ENCODE data around the gene PRKAG2.

The PRKAG2 gene

DNA sequence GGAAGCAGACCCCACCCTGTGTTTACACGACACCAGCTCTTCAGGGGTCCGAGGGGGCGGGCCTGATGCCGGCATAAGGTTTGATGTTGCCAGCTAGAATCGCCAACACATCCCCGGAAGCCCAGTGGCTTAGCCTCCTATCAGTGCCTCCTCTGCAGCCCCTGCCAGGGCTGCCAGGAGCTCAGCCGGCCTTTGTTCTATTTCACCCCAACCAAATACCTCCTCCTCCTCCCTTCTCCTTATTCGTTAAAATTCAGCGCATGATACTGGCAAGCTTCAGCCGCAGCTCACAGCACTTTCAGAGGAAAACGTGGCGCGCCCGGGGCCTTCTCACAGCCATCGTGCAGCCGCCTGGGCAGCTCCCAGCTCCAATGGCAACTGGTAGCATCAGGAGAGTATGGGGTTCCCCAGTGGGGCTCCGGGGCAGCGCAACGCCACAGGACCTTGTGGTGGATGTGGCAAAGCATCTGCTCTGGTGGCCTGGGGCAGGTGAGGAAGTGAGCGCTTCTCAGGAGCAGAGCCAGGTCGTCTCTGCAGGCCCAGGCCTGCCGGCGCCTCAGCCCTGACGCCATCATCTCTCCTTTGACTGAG lies 180.9 kb downstream of the PRKAG2 start:
- ATAC-seq = no peak
- Mint-ChIP-seq H3K9me3 (no peaks in the 10 kb centered on the region), H3K4me3 (no peak overlapping the region), H3K27me3 (no peaks in the 10 kb centered on the region), H3K4me1 (peaks cover 43% of the 10 kb centered on the region), H3K27ac (no peak overlapping the region), H3K36me3 (peaks cover 24% of the 10 kb centered on the region)

DNA sequence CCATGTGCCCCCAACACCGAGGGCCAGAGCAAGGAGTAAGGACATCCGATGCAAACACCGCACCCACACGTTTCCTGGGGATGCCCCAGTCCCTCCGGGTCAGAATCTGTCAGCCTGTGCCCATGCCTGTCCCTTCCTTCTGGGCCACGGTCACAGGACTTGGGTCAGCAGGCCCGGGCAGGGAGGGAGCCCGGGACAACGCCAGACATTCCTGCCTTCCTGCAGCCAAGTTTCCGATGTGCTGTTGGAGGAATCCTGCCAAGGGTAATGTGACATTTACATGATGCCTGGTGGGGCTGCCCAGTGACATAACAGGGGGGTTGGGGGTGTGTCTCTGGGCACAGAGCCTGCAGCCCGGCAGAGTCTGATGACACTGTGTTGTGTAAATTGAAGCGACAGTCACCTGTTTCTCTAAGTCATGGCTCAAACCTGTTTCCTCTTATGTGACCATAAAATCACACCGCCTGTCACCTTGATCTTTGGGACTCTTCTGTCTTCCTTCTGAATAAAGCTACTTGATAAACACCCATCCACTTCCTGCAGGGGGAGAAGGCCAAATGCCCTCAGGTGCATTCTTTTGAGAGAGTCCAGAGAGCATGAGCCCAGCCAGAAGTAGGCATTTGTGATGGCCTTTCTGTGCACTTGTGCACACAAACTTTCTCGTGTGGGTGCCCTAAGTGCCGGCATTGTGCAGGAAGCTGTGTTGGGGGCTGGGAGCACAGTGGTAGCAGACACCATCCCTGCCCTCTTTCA lies 181.9 kb downstream of the PRKAG2 start:
- Mint-ChIP-seq H3K36me3 (peaks cover 22% of the 10 kb centered on the region), H3K4me1 (peaks cover 42% of the 10 kb centered on the region), H3K9me3 (no peaks in the 10 kb centered on the region), H3K4me3 (no peak overlapping the region), H3K27me3 (no peaks in the 10 kb centered on the region), H3K27ac (no peak overlapping the region)
- ATAC-seq = no peak

DNA sequence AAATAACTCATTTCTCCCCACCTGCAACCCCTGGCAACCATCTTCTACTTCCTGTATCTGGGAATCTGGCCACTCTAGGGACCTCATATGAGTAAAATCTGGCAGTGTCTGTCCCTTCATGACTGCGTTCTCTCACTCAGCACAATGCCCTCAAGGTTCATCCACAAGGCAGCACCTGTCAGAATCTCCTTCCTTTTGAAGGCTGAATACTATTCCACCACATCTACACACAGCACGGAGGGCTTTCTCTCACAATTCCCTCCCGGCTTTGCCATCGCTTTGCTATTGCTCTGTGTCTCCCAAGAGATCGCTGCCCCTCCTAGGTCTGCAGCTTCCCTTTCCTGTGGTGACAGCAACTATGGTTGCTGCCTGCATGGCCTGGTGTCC lies 182.5 kb downstream of the PRKAG2 start:
- H3K36me3 Mint-ChIP-seq = peaks cover 16% of the 10 kb centered on the region
- H3K27me3 Mint-ChIP-seq = no peaks in the 10 kb centered on the region
- no peaks in the 10 kb centered on the region for H3K9me3 Mint-ChIP-seq
- H3K27ac Mint-ChIP-seq = no peak overlapping the region
- no peak for ATAC-seq
- peaks cover 36% of the 10 kb centered on the region for H3K4me1 Mint-ChIP-seq
- no peak overlapping the region for H3K4me3 Mint-ChIP-seq

DNA sequence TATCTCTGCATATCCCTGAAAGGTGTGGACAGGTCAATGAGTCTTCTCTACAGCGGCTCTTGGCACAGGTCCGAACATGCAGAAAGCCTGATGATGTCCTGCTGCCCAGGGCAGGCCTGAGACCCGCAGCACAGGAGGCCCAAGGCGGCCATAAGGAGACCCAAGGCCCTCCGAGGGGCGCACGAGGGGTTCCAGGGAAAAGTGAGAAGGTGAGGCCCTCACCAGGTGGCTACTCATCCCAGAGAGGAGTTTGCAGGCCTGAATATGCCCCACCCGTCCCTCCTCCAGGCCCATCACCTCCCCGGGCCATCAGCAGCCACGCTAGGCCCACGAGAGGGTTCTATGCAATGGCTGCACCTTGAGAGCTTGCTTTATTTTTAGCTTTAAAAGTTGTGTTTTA lies 183.8 kb downstream of the PRKAG2 start:
- Mint-ChIP-seq H3K36me3 (peaks cover 9% of the 10 kb centered on the region), H3K4me3 (no peak overlapping the region), H3K27me3 (no peaks in the 10 kb centered on the region), H3K27ac (no peak overlapping the region), H3K4me1 (peaks cover 28% of the 10 kb centered on the region), H3K9me3 (no peaks in the 10 kb centered on the region)
- no peak for ATAC-seq

DNA sequence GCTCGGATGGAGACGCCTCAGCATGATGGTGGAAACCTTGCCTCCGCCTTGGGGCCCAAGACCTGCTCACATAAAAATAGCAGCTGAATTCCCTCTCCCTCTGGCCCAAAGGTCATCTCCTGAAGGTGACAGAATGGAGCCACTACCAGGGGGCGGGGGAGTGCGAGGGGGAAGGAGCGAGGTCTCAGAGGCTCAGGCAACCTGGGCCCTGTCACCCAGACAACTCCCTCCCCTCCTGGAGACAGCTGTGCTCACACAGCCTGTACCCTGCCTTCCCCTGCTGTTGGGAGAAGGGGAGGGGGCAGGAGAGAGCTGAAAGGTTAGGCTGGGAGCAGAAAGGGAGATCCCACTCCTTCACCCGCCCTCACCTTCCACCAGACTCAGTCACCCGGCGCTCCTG lies 184.2 kb downstream of the PRKAG2 start:
- Mint-ChIP-seq H3K4me3 (no peak overlapping the region), H3K27me3 (no peaks in the 10 kb centered on the region), H3K27ac (no peak overlapping the region), H3K4me1 (peaks cover 23% of the 10 kb centered on the region), H3K9me3 (no peaks in the 10 kb centered on the region), H3K36me3 (peaks cover 9% of the 10 kb centered on the region)
- ATAC-seq = no peak

DNA sequence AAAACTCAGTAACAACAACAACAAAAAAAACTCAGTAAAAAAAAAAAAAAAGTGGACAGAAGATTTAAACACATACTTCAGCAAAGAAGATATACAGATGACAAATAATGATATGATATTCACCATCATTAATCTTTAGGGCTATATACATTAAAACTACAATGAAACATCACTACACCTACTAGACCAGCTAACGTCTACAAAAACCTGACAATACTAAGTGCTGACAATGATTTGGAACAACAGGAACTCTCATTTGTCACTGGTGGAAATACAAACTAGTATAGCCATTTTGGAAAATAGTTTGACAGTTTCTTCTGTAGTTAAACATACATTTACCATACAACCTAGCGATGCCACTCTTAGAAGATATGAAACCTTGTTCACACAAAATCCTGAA lies 185.5 kb downstream of the PRKAG2 start:
- no peak overlapping the region for H3K4me3 Mint-ChIP-seq
- H3K4me1 Mint-ChIP-seq = peaks cover 13% of the 10 kb centered on the region
- peaks cover 9% of the 10 kb centered on the region for H3K36me3 Mint-ChIP-seq
- H3K27me3 Mint-ChIP-seq = no peaks in the 10 kb centered on the region
- no peak for ATAC-seq
- H3K27ac Mint-ChIP-seq = no peak overlapping the region
- no peaks in the 10 kb centered on the region for H3K9me3 Mint-ChIP-seq

DNA sequence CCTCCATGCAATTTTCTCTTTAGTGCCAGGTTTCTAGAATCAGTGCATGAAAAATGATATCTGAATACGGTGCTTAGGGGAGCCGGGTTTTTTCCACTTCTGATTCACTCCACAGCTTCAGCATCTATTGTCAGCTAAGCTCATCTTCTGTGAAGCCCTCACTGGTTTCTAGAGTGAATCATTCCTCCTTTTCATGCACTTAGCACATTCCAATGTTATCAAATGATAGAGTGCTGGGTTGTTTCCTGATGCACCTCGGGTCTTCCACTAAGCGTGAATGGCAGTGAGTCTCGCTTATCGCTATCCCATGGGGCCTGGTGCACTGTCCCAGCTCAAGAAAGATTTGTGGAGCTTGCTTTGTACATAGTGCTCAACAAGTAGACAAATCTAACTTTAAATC lies 186.3 kb downstream of the PRKAG2 start:
- Mint-ChIP-seq H3K27ac (no peak overlapping the region), H3K4me3 (no peak overlapping the region), H3K36me3 (peaks cover 9% of the 10 kb centered on the region), H3K4me1 (peaks cover 13% of the 10 kb centered on the region), H3K9me3 (no peaks in the 10 kb centered on the region), H3K27me3 (no peaks in the 10 kb centered on the region)
- ATAC-seq = no peak

DNA sequence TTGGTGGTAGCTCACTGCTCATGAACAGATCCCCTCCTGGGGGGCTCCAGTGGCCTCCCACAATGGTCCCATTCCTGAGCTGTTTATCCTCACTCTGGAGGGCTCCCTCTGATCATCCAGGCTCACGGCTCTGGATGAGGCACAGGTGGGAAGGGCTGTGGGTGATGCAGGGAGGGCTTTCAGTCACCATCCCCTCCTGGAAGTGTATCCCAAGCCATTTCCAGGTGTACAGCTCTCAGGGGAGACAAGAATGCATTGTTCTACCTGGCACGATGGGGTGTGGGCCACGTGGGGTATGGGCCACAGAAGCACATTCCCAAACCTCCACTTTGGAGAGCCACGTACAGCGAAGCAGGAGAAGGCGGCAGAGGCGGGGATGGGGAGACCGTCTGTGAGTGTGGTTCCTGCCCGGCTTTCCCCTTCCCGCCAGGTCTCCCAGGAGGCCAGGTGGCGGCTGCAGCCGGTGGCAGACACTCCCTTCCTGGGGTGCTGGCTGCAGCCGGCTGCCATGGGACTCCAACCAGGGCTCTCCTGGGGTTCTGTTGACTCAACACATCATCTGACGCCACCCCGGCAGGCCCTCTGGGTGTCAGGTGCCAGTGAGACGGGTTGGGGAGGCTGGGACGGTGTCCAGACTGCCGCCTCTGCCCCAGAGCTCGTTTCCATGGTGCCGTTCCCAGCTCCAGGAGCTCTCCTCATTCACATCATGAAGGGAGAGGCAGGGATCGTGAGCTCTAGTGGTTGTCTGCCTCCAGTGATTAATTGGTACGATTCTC lies 187.5 kb downstream of the PRKAG2 start:
- ATAC-seq = no peak
- H3K4me3 Mint-ChIP-seq = no peak overlapping the region
- H3K27ac Mint-ChIP-seq = no peak overlapping the region
- H3K27me3 Mint-ChIP-seq = no peaks in the 10 kb centered on the region
- peaks cover 3% of the 10 kb centered on the region for H3K4me1 Mint-ChIP-seq
- no peaks in the 10 kb centered on the region for H3K9me3 Mint-ChIP-seq
- H3K36me3 Mint-ChIP-seq = peaks cover 4% of the 10 kb centered on the region

DNA sequence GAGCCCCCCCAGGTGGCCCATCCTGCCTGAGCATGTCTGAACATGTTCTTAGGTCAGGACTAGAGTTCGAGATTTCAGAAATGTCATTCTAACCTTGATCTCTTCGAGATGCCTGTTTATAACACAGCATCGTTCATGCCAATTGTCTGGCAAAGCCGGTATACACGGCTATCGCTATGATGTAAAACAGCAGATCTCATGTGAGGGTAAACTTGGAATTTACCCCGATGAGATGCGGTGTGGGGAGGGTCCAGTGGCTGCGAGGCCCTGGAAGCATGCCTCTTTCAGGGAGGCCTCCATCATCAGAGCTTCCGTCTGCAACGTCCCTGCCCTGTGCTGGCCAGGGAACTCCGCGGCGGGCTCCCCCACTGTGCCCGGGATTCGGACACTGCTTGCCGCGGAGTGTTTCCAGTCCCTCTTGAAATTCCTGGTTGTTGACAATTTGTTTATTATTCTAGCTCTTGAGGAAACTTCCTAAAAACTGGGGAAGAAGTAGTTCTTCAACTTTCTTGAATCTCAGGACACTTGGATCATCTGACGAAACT lies 188.6 kb downstream of the PRKAG2 start:
- no peaks in the 10 kb centered on the region for H3K27me3 Mint-ChIP-seq
- no peaks in the 10 kb centered on the region for H3K36me3 Mint-ChIP-seq
- no peak overlapping the region for H3K27ac Mint-ChIP-seq
- H3K4me1 Mint-ChIP-seq = peaks cover 3% of the 10 kb centered on the region
- H3K4me3 Mint-ChIP-seq = no peak overlapping the region
- no peak for ATAC-seq
- no peaks in the 10 kb centered on the region for H3K9me3 Mint-ChIP-seq

DNA sequence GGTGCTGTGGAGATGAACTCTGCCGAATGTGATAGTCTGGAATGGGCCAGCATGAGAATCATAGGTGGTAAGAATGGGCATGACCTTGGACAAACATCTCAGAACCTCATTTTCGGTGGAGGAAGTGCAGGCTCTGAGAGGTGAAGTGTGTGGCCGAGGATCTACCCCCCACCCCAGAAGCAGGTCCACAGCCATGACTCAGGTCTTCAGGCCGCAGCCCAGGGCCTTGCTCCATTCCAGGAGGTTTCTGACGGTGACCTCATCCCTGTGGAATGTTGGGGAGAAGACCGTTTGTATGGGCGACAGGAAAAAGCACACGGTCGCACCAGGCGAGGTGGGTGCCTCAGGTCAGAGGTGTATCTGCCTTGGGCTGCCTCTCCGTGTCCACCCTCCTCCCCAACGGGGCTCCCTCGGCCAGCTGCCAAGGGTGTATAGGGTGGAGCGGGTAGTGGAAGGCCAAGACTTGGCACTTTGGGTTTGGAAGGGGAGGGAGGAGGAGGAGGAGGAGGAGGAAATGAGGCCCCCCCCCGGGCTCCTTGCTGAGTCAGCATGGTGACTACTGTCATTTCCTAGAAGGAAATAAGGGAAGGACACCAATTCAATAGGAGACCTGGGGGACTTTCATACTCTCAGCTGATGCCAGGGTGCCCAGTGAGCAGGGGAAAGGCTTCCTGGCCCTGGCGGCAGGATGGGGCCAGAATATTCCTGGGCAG lies 189.2 kb downstream of the PRKAG2 start:
- Mint-ChIP-seq H3K4me3 (no peak overlapping the region), H3K27ac (no peak overlapping the region), H3K27me3 (no peaks in the 10 kb centered on the region), H3K4me1 (peaks cover 9% of the 10 kb centered on the region), H3K36me3 (no peaks in the 10 kb centered on the region), H3K9me3 (no peaks in the 10 kb centered on the region)
- no peak for ATAC-seq

DNA sequence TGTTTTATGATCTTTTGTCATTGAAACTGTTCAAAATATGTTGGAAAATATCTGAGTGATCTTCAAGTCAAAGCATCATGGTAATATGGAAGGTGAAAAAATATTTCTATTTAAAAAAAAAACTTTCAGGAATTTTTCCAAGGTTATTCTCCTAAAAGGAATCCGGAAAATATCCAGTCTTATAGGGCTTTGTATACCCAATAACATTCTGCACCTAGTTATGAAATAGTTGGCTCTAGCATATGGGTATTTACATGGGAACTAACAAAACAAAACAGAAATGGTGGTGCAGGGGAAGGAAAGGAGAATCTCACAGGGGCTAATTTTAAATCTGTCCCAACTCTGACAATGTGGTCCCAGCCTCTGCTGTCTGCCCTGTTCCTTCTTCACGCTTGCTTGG lies 190.1 kb downstream of the PRKAG2 start:
- H3K27ac Mint-ChIP-seq = no peak overlapping the region
- no peaks in the 10 kb centered on the region for H3K27me3 Mint-ChIP-seq
- H3K9me3 Mint-ChIP-seq = no peaks in the 10 kb centered on the region
- no peak overlapping the region for H3K4me3 Mint-ChIP-seq
- ATAC-seq = no peak
- peaks cover 11% of the 10 kb centered on the region for H3K4me1 Mint-ChIP-seq
- H3K36me3 Mint-ChIP-seq = no peaks in the 10 kb centered on the region

DNA sequence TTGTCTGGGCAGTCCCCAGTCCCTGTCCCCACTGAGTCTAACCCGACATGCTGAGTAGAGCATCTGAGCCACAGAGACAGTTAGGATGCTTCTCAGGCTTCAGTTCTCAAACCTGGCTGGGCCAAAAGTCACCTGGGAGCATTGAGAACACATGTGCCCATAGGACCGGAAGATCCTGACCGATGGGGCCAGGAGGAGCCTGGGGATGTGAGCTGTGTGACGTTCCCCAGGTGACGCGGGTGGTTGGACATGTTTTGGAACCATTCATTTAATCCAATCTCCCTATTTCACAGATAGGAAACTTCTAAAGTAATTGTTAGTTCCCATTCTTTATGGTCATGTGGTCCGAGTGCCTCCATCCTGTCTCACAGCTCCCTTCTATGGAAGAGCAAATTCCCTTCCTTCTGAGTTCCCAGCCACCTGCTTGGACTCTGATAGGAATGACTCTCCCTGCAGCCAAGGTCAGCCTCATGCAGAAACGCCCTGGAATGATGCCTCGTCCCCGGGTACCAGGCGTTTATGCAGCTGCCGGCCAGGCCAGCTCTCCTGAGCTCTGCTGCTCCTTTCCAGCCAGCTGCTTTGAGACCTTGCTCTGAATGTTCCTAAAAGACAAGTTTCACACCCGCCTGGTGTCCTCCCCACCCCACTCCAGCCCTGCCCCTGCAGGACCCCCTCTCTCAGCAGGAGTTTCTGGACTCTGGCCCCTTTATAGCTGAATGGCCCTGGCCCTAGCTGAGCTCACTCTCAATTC lies 190.7 kb downstream of the PRKAG2 start:
- no peak for ATAC-seq
- Mint-ChIP-seq H3K4me3 (no peak overlapping the region), H3K27ac (no peak overlapping the region), H3K27me3 (no peaks in the 10 kb centered on the region), H3K9me3 (no peaks in the 10 kb centered on the region), H3K36me3 (no peaks in the 10 kb centered on the region), H3K4me1 (peaks cover 11% of the 10 kb centered on the region)

DNA sequence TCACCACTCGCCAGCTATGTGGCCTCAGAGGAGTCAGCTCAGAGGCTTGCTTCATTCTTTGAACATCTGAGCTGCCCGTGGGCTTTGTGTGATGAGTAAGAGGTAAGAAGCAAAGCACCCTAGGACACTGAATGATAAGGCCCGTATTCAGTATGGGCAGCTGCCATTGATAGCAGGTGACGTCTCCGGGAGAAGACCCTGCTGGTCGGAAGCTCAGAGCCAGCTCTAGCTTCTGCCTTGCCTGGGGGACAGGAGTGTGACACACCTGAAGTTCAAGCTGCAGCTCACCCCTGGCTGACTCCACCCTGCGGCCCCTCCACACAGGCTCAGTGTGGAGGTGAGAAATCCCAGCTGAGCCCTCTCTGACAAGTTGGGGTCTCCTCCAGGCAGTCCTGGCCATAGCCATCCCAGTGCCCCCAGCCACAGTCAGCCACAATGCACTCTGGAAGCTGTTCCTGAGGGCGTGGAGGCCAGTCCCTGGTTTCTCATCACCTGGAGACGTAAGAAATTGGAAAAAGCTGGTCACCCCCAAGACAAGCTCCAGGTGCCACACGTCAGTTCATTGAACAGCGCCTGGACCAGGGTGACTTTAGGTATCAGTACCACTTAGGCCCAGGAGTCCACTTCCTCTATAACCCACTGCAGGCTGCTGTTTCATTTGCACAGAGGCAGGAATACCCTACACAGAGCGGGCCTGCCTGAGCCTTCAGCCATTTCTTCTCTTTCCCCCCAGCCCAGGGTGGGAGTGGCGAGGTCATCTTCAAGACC lies 192.3 kb downstream of the PRKAG2 start:
- H3K9me3 Mint-ChIP-seq = no peaks in the 10 kb centered on the region
- ATAC-seq = no peak
- H3K4me1 Mint-ChIP-seq = peaks cover 11% of the 10 kb centered on the region
- H3K4me3 Mint-ChIP-seq = no peak overlapping the region
- H3K36me3 Mint-ChIP-seq = no peaks in the 10 kb centered on the region
- H3K27ac Mint-ChIP-seq = no peak overlapping the region
- no peaks in the 10 kb centered on the region for H3K27me3 Mint-ChIP-seq

All from stimulated activated memory B cell treated with anti-CD40 and anti-IgM and Interleukin-4, amounts not matched to agents 10 μg/mL and 1 μg/mL and 100 μg/mL, for 72 hours (primary cell).